HG02973 (cell line): ENCODE measurements around the gene ADAMTS19.

ENCODE experiments used
- ATAC-seq: cut with Tn5 transposase; IDR thresholded peaks from one replicate; pipeline ENCODE4 v1.9.1; 2021; ENCODE audit warnings: moderate library complexity; ENCODE audit not compliant: unreplicated experiment

The ADAMTS19 gene

DNA sequence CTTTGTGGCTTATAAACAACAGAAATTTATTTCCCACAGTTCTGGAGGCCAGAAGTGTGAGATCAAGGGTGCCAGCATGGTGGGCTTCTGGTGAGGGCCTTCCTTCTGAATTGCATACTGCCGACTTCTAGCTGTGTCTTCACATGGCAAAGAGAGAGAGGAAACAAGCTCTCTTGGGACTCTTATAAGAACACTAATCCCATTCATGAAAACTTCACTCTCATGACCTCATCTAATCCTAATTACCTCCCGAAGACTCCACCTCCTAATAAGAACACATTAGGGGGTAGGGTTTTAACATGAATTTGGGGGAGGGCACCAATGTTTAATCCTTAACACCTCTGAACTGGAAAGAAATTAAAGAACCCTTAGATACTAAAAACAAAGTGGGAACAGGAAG lies 211.9 kb downstream of the ADAMTS19 start:
- ATAC-seq = no peak

DNA sequence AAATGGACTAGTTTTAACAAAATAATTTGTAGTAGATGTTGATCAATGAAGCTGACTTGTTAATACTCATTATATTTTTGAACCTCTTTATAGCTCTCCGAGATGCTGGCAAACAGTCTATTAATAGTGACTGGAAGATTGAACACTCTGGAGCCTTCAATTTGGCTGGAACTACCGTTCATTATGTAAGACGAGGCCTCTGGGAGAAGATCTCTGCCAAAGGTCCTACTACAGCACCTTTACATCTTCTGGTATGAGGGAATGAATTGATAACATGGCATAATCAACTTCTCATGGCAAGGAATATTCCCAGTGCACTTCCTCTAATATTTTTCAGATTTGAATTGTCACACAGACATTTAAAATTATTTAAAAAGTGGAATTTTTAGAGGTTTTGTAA lies 219.6 kb downstream of the ADAMTS19 start:
- no peak for ATAC-seq

DNA sequence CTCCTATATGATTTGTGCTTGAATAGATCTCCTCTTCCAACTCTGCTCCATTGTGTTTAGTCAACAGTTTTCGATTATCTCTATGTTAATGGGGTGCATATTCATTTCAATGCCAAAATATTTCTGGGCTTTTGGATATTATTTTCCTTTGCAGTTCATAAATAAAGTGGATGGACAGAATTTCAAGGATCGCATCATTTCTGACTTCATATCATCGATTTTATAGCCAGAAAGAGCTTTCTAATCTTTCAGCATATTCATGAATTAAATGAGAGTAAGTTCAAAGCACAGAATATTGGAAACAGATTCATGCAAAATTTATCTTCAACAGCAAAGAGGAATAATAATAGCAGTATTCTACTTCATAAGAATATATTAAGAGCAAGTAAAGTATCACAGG lies 227.8 kb downstream of the ADAMTS19 start:
- ATAC-seq = no peak

DNA sequence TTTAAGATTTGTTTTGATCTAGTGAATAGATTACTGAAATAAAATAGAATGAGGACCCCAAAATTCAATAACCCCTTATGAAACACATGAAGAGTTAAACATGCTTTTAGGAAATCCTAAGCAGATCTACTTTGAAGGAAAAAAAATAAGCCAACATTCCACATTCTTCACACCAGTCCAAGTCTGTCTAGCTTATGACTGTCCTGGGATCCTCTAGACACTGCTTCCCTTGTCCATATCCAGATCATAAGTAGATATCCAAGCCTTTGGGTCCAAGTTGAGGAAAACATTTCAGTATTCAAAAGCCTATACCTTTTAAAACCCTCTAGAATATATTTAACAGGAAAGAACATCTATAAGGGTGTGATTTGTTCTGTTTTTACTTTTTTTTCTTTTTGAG lies 228.9 kb downstream of the ADAMTS19 start:
- no peak for ATAC-seq

DNA sequence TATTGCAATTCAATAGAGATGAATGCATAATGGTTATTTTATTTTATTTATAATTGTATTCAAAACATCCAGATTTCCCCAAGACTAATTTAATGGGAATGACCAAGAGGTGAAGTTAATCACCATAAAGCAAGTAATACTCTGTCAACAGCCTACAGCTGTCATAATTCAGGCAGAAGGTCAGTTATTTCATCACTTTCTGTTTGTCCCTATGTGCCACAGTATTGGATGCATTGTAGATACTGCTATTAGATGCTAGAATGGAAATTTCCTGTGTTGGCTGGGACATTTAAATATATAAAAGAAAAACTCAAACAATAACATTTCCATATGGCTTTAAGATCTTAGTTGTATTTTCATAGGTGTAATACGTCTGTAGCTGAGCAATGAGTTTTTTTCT lies 231.1 kb downstream of the ADAMTS19 start:
- no peak for ATAC-seq

DNA sequence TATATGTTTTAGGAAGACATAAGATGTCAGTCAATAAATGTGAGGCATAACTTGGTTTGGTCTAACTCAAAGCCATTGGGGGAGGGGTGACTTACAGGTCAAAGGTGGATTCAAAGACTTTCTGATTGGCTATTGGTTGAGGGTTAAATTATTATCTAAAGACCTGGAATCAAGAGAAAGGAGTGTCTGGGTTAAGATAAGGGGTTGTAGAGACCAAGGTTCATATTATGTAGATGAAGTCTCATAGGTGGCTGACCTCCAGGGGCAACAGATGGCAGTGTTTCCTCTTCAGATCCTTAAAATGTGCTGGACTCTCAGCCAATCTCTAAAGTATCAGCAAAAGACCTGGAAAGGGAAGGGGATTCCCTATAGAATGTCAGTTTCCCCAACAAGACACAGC lies 236.5 kb downstream of the ADAMTS19 start:
- no peak for ATAC-seq

DNA sequence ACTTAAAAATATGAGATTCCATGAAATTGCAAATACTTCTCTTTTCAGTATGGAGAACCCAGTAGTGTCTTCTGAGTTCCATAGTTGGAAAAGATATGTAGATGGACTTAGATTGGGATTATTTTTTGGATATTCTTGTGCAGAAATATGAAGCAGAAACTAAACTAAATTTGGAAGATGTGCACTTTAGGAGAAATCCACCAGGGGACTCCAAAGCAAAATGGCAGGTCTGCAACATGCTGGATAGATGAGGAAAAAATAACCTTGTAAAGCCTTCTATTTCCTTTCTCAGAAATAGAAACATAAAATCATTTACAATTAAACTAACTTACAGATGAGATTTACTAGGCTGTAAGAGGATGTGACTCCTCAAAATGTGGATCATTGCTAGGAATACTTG lies 238.6 kb downstream of the ADAMTS19 start:
- no peak for ATAC-seq

DNA sequence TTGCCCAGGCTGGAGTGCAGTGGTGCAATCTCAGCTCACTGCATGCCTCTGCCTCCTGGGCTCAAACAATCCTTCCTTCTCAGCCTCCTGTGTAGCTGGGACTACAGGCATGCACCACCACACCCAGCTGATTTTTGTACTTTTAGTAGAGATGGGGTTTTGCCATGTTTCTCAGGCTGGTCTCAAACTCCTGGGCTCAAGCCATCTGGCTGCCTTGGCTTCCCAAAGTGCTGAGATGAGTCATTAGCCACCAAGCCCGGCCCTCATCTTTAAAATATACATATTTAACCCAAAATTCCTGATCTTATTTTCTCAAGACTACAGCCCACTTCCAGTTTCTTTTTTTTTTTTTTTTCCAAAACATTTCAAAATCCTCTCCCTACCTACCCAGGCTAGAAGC lies 256.1 kb downstream of the ADAMTS19 start:
- ATAC-seq = no peak

DNA sequence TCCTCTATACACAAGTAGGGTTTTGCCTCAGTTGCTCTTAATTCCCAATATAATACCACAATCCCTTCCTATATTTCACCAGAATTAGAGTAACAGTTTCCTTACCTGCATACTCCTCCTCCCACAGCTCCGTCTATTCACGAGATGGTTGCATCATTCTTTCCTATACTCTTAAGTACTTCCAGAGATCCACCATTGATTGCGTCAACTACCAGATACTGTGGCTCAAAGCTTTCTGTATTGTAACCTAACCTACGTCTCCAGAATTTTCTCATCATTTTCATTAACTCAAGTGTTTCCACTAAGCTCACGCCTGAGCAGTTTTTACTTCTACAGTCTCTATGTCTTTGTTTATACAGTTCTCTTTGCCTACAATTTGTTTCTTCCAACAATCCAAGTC lies 256.6 kb downstream of the ADAMTS19 start:
- ATAC-seq = no peak

DNA sequence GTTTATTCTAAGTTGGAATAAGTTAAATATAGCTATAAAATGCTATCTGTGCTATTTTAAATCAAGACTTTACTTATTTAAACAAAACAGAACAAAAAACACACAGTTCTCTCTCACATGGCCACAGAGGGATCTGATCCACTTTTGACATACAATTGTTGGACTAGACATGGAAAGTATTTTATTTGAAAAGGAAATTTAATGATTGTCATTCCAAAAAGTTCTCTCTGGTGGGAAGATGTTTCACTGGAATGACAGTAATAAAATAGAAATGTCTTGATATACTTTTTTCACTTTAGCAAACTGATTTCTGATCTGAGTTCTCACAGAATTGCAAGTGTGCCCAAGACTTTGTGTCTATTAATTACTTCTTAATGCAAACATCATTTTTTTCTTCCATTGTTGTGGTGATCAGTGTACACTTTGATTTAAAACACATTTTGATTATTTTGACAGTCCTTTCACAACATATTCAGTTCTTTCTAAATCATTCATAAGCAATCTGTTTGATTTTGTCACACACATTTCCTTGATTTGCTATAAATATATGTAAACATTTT lies 257.7 kb downstream of the ADAMTS19 start:
- no peak for ATAC-seq

DNA sequence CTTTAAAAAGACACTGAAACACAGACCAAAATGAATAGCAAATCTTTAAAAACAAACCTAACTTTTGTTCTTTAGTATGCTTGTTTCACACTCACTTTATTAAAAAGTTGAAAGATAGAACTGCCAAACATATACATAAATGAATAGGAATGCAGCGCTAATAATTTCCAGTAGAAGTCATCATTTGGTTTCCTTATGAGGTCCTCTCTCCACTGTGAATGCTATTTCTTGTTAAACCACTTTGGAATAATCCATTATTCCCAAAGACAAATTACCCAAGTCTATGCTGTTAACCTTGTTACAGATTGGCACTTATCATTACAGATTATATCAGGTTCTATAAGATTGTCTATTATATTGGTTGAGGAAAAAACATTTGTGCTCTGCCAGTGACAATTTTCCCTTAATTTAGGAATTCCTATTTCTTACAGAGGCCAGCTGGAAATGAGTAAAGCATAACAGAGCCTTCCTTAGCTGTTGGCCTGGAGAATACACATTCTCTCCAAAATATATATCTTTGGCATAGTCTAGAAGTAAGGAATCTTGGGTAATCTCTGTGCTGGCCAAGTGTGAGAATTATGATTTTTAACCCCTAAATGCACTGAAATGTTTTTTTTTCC lies 258.5 kb downstream of the ADAMTS19 start:
- ATAC-seq = no peak

DNA sequence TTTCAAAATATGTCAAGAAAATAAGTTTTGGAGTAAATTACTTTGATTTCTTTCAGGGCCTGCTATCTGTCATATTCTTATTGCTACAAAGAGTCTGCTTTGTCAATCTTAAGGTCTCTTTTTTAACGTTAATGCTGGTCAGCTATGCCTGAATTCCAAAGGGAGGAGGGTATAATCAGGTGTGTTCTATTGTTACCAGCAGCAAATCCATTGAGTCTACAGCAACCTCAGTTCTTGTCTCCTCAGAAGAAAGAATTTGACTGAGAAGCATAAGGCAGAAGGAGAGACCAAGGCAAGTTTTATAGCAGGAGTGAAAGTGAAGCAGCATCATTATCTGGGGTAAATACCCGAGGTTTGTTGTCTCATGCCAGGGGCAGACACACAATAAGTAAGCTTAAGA lies 264.1 kb downstream of the ADAMTS19 start:
- ATAC-seq = no peak

DNA sequence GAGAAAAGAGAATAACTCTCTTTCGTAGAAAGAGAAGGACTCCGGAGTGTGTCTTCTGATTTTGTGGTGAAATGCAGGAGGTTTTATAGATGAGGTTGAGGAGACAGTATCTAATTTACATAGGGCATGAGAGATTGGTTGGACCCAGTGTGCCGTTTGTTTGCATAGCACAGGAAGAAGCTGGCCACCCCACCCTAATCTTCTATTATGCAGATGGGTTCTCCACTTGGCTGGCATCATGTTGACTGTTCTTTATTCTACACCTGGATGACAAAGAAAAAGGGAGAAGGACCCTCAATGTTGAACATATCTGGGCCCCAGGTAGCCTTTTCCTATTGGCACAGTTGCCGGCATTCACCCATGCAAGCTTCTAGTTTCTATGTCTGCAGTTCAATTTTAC lies 264.5 kb downstream of the ADAMTS19 start:
- ATAC-seq = no peak

DNA sequence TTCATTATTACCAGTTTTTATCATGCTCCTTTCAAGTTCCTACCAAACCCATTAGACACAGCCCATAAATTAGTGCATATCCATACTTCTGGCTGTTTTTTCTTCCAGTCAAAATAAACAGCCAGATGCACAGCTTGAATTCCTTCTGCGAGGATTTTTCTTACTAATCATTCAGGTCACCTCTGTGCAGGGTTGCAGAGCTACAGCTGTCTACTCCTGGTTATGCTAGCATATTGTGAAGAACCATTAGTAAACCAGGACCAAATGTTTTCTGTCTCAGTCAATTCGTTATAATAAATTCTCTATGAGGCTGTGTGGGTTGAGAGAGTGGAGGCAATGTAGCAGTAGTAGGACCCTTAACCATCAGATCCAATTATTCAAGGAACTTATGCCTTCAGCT lies 279.7 kb downstream of the ADAMTS19 start:
- no peak for ATAC-seq

DNA sequence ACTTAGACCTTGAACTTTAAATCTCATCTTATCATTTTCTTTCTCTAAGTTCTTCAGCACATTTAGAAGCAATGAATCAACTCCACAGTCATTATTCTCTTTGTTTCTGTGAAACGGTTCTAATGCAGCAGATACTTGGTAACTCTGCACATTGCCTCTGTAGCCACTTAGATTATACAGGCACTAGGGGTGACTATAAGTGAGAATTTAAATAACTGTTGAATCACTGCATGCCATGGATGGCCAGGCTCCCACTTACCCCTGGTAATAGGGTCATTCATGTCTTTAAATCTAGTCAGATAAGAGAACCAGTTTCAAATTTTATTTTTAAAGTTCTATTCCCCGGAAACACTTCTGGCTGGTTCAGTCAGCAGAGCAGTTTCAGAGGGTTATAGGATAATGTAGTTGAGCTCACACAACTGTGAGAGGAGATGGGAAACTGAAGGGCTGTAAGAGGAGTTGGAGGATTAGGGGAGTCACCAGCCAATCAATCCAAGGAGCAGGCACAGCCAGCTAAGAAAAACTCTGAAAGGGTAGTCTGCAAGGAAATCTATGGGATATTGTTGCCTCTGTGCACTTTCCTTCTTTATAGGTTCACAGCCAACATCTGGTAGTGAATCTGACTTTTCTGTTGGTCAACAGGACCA lies 283.6 kb downstream of the ADAMTS19 start:
- no peak for ATAC-seq

DNA sequence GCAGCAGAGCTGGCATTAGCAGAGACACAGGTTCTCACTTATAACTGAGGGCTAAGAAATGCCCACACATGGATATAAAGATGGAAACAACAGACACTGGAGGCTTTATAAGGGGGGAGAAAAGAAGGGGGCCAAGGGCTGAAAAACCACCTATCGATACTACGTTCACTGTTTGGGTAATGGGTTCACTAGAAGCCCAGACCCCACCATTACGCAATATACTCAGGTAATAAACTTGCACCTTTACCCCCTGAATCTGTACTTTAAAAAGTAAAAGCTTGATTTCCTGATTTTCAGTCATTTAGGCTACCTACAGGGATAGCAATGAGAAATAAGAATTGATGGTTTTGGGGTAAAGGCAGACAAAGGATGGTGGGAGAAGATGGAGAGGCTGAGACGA lies 285.9 kb downstream of the ADAMTS19 start:
- ATAC-seq = no peak

DNA sequence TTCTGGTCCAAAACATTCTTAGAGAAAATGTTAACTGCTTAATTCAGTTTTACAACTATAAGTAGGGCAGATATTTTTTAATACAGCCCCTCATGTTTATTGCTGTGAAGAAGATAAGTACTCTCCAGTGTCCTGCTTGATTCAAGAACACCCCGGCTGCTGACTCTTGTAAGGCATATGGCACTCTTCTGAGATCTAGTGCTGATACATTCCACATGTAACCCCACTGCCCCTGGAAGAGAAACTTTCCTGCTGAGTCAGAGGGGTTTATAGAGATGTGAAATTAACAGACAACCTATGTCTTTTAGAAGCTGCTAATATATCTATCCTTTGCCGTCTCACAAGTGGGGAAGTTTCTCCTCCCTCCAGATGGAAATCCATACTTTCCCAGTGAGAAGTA lies 286.8 kb downstream of the ADAMTS19 start:
- no peak for ATAC-seq

DNA sequence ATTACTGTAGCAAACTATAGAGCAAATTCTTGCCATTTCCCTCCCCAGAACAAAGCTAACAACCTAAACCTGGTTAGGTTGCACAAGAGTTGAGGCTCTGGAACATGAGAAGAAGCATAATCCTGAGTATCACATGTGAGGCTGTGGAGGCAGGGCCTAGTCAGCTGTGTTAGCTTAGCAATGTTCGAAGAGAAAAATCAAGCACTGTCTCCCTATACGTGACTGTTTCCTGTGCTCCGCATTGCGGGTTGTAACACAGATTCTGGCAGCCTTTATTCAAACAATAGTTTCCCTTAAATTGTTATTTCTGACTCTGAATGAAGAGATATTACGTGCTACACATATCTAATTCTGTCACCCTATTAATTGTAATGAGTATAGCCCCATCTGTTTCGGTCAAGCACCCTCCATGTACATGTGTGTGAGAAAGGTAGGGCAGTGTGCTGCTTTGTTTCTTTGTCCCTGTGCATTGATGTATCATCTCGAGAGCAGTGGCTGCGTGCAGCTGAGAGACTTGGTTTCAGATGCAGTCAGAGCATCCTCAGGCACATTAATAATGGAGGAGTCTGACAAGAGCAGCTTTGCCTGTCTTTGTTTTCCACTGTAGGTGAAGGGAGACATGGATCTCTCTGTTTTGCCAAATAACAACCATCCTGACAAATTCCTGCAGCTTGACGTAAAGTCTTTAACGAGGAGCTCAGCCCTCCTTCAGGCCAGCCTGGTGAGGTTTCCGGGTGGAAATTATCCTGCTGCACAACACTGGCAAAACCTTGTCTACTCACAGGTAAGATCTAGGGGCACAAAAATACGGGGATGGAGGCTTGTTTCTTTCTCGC lies 287.7 kb downstream of the ADAMTS19 start, which contains the start of gene MINAR2:
Gene MINAR2 (plus strand): TSS at position 523 of the 836 bp plus-strand sequence. CDS start 97 bp downstream, at position 620.
- no peak for ATAC-seq

DNA sequence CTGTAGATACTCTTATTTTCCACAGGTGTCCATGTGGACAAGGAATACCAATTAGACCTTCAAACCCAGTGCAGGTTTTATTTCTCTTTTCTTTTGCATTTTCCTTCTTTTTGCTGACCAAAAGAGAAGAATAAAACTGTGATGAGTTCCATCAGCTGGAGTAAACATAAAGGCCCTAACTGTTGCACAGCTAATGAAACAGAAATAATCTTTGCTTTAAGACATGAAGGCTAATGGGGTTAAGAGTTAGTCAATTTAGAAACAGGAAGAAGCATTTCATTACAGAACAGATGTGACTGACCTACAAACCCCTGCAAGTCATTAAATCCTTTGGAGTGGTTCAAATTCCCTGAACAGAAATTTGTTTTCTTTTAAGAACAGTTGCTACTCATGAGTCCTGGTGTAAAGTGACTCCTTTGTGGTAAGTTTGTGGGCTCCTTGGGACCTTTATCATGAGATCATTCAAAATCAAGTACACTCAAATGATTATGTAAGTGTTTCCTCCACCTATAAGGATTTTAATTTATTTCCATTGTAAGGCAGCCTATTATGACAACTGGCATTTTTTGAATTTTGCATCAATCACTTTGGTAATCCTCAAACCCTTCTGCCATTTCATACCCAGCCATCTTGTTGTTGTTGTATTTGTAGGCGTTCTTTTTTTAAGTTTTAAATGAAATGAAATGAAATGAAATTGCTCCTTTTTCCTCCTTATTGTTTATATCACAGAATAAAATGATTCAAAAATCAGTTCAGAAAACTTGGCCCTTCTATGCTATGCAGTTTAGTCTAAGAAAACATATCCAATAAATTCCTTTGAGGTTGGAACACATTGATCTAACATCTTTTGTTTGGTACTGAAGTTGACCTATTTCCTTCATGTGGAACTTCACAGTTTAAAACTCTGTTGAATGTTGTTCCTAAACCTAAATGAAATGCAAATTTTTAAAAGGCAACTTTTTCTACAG lies 289.1 kb downstream of the ADAMTS19 start:
- no peak for ATAC-seq

DNA sequence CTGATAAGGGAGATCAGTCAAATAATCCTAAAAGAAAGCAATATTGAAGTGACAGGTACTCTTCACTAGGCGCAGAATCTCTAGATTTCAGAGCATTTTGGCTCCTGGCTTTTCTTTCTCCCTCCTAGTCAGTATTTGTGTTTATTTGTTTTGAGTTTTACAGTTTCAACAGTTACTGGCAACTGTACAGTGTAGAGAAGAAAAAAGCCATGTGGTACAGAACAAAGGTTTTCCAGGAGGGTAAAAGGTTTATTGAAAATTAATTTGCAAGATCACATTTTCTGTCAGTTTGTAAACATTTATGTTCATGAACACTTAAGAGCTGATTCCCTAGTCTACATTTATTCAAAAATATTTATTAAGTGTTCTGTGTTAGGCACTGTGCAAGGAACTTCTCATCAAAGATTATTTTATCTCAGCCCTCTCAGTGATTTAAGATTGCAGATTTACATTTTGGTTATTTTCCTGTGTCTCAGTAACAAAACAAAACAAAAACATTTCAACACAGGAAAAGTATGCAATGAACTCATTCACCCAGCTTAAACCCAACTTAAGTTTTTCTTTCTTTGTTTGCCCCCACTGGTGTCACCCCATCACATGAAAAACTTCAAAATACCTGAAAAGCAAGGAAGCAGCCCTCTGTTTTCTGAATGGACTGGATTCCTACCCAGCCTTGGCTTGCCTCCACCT lies 300.7 kb downstream of the ADAMTS19 start:
- ATAC-seq = no peak
